GM19467 (cell line): ENCODE data around the gene FHAD1.

Source experiments
- ATAC-seq: cut with Tn5 transposase; IDR thresholded peaks from one replicate; pipeline ENCODE4 v1.9.1; 2021; ENCODE audit warnings: mild to moderate bottlenecking, moderate library complexity; ENCODE audit not compliant: unreplicated experiment

Gene FHAD1

DNA sequence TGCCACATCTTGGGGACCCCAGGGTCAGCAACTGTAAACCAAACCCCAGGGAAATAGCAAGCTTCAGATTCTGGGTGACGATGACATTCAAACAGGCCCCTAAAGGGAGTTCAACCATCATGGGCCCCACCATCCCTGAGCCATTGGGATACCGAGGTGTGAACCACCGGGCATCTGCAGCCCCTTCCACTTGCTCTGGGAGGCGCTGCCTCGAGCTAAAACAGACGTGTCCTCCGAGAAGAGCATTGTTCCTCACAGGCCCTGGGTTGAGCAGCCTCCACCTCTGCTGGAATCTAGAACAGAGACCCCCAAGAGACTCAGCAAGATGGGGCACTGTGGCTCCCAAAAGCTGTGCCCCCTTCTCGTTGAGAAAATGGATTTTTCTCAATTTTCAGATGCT lies 143.6 kb downstream of the FHAD1 start:
- ATAC-seq = no peak

DNA sequence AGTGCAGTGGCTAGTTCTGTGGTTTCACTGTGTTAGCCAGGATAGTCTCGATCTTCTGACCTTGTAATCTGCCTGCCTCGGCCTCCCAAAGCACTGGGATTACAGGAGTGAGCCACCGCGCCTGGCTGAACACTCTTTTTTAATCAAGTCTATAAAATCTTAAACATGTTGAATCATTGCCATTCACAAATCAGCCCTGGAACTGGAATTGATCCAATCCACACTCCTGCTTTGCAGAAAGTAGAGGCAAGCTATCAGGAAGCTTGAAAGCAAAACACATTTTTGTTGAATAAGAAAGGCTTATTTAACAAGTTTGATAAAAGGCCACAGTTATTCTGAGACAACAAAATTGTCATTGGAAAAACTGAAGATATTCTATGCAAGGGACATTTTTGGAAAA lies 144.3 kb downstream of the FHAD1 start:
- no peak for ATAC-seq

- no peak for ATAC-seq
Measured at GRCh38 chr1:15393475-15394257, 146.6 kb downstream of the FHAD1 start.

DNA sequence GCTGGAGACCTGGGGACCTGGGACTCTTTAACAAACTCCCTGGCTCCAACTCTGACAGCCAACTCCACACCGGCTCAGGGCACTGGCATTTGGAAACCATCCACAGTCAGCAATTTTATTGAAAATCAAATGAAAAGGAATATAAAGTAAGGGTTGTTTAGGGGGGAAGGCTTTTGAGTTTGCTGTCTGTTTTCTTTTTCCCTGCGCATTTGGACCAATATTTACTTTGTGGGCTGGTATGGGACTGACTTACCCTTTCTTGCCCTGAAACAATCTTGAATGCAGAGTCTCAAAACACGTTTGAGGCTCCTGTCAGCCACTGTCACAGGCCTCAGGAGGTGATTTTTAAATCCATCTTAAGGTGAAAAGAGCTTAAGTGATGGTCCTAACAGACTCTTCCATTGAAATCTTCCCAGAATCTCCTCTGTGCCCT lies 147.3 kb downstream of the FHAD1 start:
- ATAC-seq = no peak

GRCh38 chr1:15397236-15397635 lies 150.2 kb downstream of the FHAD1 start:
- no peak for ATAC-seq

DNA sequence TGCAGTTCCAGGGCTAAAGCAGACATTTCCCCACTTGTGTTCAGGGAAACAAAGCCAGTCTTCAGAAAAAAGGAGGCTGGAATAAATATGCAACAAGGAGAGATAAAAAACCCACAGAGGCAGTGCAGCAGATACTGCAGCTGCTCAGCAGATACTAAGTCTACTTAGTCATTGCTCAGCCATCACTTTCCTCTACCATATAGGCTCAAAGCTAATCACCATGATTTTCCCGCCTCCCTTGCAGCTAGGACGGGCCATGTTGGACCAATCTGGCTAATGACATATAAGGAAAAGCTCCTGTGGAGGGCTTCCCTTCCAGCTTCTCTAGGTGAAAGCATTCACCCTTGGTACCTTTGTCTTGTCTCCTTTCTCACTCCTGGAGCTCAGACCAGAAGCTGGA lies 152.7 kb downstream of the FHAD1 start:
- no peak for ATAC-seq

DNA sequence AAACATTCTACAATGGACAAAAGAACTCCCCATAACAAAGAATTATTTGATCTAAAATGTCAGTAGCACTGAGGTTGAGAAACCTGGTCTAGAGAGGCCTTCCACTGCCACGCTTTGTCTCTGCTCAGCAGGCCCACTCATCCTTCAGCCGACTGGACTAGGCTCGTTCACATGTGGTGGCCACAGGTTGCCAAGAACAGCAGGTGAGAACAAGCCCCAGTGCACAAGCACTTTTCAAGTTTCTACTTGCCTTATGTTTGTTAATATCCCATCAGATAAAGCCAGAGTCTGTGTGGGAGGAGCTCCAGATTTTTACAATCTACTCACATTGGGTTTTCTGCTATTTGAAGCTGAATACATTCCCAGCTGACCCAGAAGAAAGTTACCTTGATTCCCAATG lies 153.6 kb downstream of the FHAD1 start:
- ATAC-seq = no peak

- ATAC-seq = no peak
Measured at GRCh38 chr1:15401391-15402055, 154.5 kb downstream of the FHAD1 start.

DNA sequence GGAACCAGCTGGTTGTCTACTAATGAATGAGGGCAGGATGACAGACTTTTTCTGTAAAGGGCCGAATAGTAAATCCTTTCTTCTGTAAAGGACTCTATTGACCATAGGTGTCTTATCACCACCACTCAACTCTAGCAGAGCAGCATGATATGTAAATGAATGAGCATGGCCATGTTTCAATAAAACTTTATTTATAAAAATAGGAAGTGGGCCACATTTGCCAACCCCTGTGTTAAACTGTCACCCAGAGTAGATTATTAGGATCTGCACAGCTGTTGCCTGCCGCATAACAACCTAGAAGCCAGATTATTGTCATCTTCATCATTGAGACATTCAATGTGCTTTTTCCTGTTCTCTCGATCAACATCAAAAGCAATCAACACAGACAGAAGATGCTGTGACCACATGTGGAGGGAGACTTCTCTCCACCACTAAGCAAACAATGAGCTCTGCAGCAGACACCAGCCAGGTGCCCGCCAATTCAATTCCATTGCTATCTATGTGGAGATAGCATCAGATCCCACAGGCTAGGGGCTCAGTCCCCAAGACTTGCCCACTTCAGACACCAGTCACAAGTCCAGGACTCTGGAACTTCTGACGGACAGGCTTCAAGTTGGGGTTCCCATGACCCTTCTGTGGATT lies 155.9 kb downstream of the FHAD1 start:
- no peak for ATAC-seq

- ATAC-seq = no peak
Measured at GRCh38 chr1:15403962-15404580, 157.0 kb downstream of the FHAD1 start.

- no peak for ATAC-seq
Measured at GRCh38 chr1:15405106-15405850, 158.3 kb downstream of the FHAD1 start.

DNA sequence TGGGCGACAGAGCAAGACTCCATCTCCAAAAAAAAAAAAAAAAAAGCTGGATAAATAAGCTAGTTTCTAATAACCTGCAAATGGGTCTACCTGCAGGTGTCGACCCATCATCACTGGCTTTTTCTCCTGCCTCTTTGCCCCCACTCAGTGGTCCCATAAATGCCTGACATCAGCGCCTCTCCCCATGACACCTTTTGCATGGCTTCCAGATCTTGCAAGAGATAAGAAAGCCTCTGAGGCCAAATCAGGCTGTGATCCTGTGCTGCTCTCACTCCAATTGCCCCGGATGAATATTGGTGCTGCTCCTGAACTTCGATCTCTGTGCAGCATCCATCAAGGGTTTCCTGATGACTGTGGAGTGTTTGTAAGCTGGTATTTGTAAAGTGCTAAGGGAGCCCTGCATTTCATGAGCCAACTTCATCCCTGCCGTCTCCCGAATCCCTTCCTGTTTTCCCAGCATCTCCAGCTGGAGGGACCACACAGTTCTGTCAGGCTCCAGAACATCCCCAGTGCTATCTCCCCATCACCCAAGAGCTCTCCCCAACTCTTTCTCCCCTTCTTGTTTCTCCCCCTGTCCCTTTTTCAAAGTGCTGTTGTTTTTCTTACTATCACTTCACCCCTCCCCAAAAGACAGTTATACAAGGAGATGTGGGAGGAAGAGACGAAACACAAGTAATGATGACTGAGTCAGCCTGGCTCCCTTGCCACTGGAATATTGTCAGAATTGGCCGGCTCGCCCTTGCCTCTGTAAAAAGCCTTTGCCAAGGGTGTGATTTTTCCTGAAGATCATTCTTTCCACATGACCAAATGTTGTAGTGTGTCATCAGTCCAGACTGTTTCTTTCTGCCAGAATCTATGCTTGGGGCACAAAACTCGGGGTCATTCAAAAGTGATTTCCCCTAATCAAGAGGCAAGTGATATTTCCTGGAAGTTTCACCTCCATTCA lies 159.9 kb downstream of the FHAD1 start:
- no peak for ATAC-seq

DNA sequence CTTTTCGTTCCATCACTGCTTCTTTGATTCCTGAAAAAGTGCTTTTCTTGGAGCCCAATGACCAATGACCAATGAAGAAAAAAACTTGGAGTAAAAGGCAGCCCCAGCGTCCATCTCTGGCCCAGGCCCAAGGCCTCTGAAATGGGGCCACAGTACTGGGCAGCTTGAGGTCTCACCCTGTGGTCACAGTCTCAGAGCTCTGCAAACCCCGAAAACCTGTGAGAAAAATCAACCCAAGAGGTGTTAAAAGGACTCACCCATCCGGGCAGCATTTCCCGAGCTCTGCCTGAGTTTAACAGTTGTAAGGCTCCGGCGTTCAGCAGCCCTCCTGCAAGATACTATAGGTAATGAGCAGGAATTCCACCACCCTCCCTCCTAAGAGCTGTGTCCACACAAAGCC lies 160.6 kb downstream of the FHAD1 start:
- ATAC-seq = no peak

GRCh38 chr1:15408890-15409387 lies 161.9 kb downstream of the FHAD1 start:
- no peak for ATAC-seq

- peak; percentile 81 for ATAC-seq
Measured at GRCh38 chr1:15409388-15410222, 162.6 kb downstream of the FHAD1 start, which contains the start of gene EFHD2. EFHD2 (plus strand) TSS chr1:15409888; CDS start chr1:15409972, 84 bp downstream.

- no peak for ATAC-seq
Measured at GRCh38 chr1:15410223-15410883, 163.3 kb downstream of the FHAD1 start.

DNA sequence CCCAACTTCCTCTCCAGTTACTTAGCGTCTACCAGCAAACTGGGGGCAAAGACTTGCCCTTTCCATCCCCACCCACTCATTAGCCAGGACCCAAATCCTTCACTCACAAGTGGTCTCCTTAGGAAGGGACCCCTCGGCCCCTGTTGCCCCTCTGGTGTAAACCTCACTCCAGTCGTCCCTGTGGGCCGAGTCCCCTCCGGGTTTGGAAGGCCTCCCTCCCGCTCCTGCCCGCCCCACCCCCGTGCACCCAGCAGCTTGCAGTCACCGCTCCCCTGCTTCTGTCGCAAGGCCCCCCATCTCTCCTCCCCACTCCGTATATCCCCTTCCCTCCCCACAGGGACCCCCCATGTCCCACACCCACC lies 163.8 kb downstream of the FHAD1 start:
- no peak for ATAC-seq

- ATAC-seq = peak; percentile 43
Measured at GRCh38 chr1:15411593-15412137, 164.6 kb downstream of the FHAD1 start.
